Measurements from ENCODE around the gene RGPD8. TPM values are rescaled to one million over a fixed set of nuclear protein-coding genes. Genes with fewer than 3 reads are reported as not detected.

RGPD8 gene
- total RNA-seq, 1 experiment from 2014 or later, result 5.5 TPM

- Histone ChIP-seq H3K27ac (no peak overlapping the region), H3K9me3 (replicated peaks) (no peaks in the 10 kb centered on the region), H3K4me3 (no peak overlapping the region), H3K27me3 (replicated peaks) (no peaks in the 10 kb centered on the region), H3K4me1 (replicated peaks) (no peaks in the 10 kb centered on the region), H3K36me3 (no peaks in the 10 kb centered on the region)
- DNase-seq (ENCODE audit: low read depth in 1 of 2, low spot score in 2 of 2), result no peak
These were observed 97.8 kb downstream of the RGPD8 start for GRCh38 chr2:112335600-112335999.

- Histone ChIP-seq H3K4me1 (replicated peaks) (no peaks in the 10 kb centered on the region), H3K36me3 (no peaks in the 10 kb centered on the region), H3K9me3 (replicated peaks) (no peaks in the 10 kb centered on the region), H3K27ac (no peak overlapping the region), H3K4me3 (no peak overlapping the region), H3K27me3 (replicated peaks) (no peaks in the 10 kb centered on the region)
- no peak for DNase-seq (ENCODE audit: low read depth in 1 of 2, low spot score in 2 of 2)
These were observed 101.2 kb downstream of the RGPD8 start for GRCh38 chr2:112332123-112332696.

GRCh38 chr2:112322919-112323318, 110.5 kb downstream of the RGPD8 start:
- Histone ChIP-seq H3K4me1 (replicated peaks) (no peaks in the 10 kb centered on the region), H3K4me3 (no peak overlapping the region), H3K27me3 (replicated peaks) (no peaks in the 10 kb centered on the region), H3K27ac (no peak overlapping the region), H3K36me3 (no peaks in the 10 kb centered on the region), H3K9me3 (replicated peaks) (no peaks in the 10 kb centered on the region)
- no peak for DNase-seq (ENCODE audit: low read depth in 1 of 2, low spot score in 2 of 2)

- no peak overlapping the region for H3K27ac ChIP-seq
- no peaks in the 10 kb centered on the region for H3K27me3 ChIP-seq (replicated peaks)
- H3K4me1 ChIP-seq (replicated peaks), result no peaks in the 10 kb centered on the region
- H3K9me3 ChIP-seq (replicated peaks), result no peaks in the 10 kb centered on the region
- no peak overlapping the region for H3K4me3 ChIP-seq
- H3K36me3 ChIP-seq, result no peaks in the 10 kb centered on the region
- DNase-seq (ENCODE audit: low read depth in 1 of 2, low spot score in 2 of 2), result no peak
These were observed 111.8 kb downstream of the RGPD8 start for GRCh38 chr2:112321375-112322320.

Other genes starting within 250 kb of the RGPD8 start
- gene ZC3H8, start 178.6 kb downstream of the RGPD8 start, total RNA-seq (2014; rRNA removed; shearing (Covaris generic)), result 5.7 and 54.2 TPM in 2 replicates
- gene ZC3H6, start 158.0 kb downstream of the RGPD8 start, total RNA-seq (2014; rRNA removed; shearing (Covaris generic)), result 0.69 and 5.6 TPM in 2 replicates
- 33.7 and 47.7 TPM in 2 replicates for gene TTL, start 48.5 kb upstream of the RGPD8 start, total RNA-seq (2014; rRNA removed; shearing (Covaris generic))
- 8.0 and 15.1 TPM in 2 replicates for gene POLR1B, start 108.8 kb upstream of the RGPD8 start, total RNA-seq (2014; rRNA removed; shearing (Covaris generic))
- 4.9 and 14.2 TPM in 2 replicates for gene CHCHD5, start 151.0 kb upstream of the RGPD8 start, total RNA-seq (2014; rRNA removed; shearing (Covaris generic))
- 47.4 and 48.3 TPM in 2 replicates for gene SLC20A1, start 212.3 kb upstream of the RGPD8 start, total RNA-seq (2014; rRNA removed; shearing (Covaris generic))